A549 treated with GW870086 at 1 μM for 4 hours (cell line): ENCODE results near the gene ESX1. TPM values are rescaled to one million over a fixed set of nuclear protein-coding genes. Genes with fewer than 3 reads are reported as not detected.

Experiments used
- total RNA-seq: library from RNA; stranded (reverse); fragments of 200-300 nt; extraction: Qiagen RNA extraction; gene quantifications from 5 replicates; pipeline ENCODE4 v1.2.3, GENCODE V29; 2022; ENCODE audit warnings: low read depth

ESX1 gene
- total RNA-seq = 0.10 to 0.16 TPM (median 0.16 TPM) in 3 of 5 replicates, not detected in the others

DNA sequence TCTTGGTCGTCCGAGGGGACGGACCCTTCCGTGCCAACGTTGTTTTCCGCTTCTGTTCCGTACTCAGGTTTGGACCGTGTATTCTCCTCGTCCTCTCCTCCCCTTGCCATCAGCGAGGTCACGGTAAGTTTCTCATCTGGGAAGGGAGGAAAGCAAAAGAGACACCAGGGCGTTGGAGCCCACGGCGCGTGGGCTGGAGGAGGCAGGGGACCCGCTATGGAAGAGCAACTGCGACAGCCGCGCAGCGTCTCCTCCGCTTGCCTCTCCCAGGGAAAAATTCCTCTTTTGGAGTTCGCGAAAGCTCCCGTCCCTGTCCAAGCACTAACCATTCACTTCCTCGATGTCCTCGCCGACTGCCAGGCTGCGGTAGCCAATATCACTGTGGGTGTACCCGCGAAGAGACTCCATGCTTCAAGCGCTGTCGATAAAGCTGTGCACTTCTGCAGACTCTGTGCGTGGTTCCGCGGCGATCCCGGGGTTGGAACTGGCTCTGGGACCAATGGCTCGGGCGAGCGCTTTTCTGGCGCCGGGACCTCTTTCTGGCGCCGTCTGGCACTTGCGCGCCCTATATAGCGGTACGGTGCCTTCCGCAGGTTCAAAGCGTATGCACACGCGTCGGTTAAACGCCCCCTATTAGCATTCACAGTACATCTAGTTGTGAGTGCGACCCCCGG lies at the start of gene ESX1:
TSS of gene ESX1 (minus strand) at position 492 of the 674 bp plus-strand sequence. CDS start at position 408, 84 bp downstream.

Other genes starting within 250 kb of the ESX1 start
- gene H2BW1, start 241.2 kb downstream of the ESX1 start, total RNA-seq = not detected in 5 replicates
- gene H2BW2, start 215.0 kb downstream of the ESX1 start, total RNA-seq = not detected in 5 replicates
- 0.06 to 0.19 TPM (median 0.12 TPM) in 4 of 5 replicates, not detected in the other for gene TMSB15C, start 178.7 kb downstream of the ESX1 start, total RNA-seq
- gene ZCCHC18, start 142.4 kb downstream of the ESX1 start, total RNA-seq = 0.08 to 0.17 TPM (median 0.09 TPM) in 3 of 5 replicates, not detected in the others
- gene SLC25A53, start 97.9 kb downstream of the ESX1 start, total RNA-seq = 3.4 to 4.7 TPM (median 4.3 TPM) in 5 replicates
- 12.0 to 22.2 TPM (median 18.2 TPM) in 5 replicates for gene FAM199X, start 88.5 kb downstream of the ESX1 start, total RNA-seq